ENCODE measurements around the gene CLEC14A. TPM values are rescaled to one million over a fixed set of nuclear protein-coding genes. Genes with fewer than 3 reads are reported as not detected.

Gene CLEC14A
- total RNA-seq, 2 donors from 2014 or later: not detected

- Mint-ChIP-seq H3K36me3 (ENCODE audit: insufficient read depth in 2 of 2) (no peaks in the 10 kb centered on the region), H3K4me1 (ENCODE audit: low read depth) (no peaks in the 10 kb centered on the region), H3K27ac (no peak overlapping the region), H3K4me3 (no peak overlapping the region), H3K9me3 (no peaks in the 10 kb centered on the region), H3K27me3 (ENCODE audit: low read depth) (peaks cover 7% of the 10 kb centered on the region)
- DNase-seq (no peak), ATAC-seq (replicated peaks in 1 of 2) (no peak)
Observed at GRCh38 chr14:38226366-38226765, 29.5 kb downstream of the CLEC14A start.

DNA sequence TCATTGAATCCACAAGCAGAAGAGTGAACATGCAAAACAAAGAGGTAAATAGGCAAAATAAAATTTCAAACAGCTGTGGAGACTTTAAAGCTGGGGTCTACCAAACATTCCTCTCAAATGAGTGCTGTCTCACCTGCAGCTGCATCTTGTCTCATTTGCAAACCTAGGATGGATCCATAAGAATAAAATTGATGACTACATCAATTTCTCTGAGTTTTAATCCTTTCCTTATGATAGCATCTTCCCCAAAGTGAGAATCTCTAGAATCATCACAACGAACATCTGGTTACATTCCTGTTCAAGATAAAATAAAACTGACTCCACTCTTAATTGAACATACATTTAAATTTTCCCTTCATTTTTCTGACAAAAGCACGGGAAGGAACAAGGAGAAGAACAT lies 29.9 kb downstream of the CLEC14A start:
- H3K36me3 Mint-ChIP-seq (ENCODE audit: insufficient read depth in 2 of 2): no peaks in the 10 kb centered on the region
- H3K27me3 Mint-ChIP-seq (ENCODE audit: low read depth): peaks cover 3% of the 10 kb centered on the region
- ATAC-seq (replicated peaks in 1 of 2): no peak
- DNase-seq: no peak
- no peak overlapping the region for H3K4me3 Mint-ChIP-seq
- no peak overlapping the region for H3K27ac Mint-ChIP-seq
- no peaks in the 10 kb centered on the region for H3K9me3 Mint-ChIP-seq
- H3K4me1 Mint-ChIP-seq (ENCODE audit: low read depth): no peaks in the 10 kb centered on the region

- H3K9me3 Mint-ChIP-seq: no peaks in the 10 kb centered on the region
Observed at GRCh38 chr14:38224338-38224737, 31.6 kb downstream of the CLEC14A start.

GRCh38 chr14:38221077-38221476 lies 34.8 kb downstream of the CLEC14A start:
- DNase-seq: no peak
- no peak overlapping the region for H3K4me3 Mint-ChIP-seq
- no peaks in the 10 kb centered on the region for H3K4me1 Mint-ChIP-seq (ENCODE audit: low read depth)
- ATAC-seq (replicated peaks in 1 of 2): no peak
- H3K36me3 Mint-ChIP-seq (ENCODE audit: insufficient read depth in 2 of 2): no peaks in the 10 kb centered on the region
- H3K27me3 Mint-ChIP-seq (ENCODE audit: low read depth): peaks cover 5% of the 10 kb centered on the region
- H3K27ac Mint-ChIP-seq: no peak overlapping the region
- no peaks in the 10 kb centered on the region for H3K9me3 Mint-ChIP-seq

More at GRCh38 chr14:38224338-38224737, 31.6 kb downstream of the CLEC14A start:
- H3K27me3 Mint-ChIP-seq (ENCODE audit: low read depth): no peaks in the 10 kb centered on the region
- H3K4me3 Mint-ChIP-seq: no peak overlapping the region
- no peak for ATAC-seq (replicated peaks in 1 of 2)
- no peak overlapping the region for H3K27ac Mint-ChIP-seq
- H3K36me3 Mint-ChIP-seq (ENCODE audit: insufficient read depth in 2 of 2): no peaks in the 10 kb centered on the region
- H3K4me1 Mint-ChIP-seq (ENCODE audit: low read depth): no peaks in the 10 kb centered on the region
- DNase-seq: no peak

GRCh38 chr14:38217553-38217952 lies 38.3 kb downstream of the CLEC14A start:
- Mint-ChIP-seq H3K27ac (no peak overlapping the region), H3K4me1 (ENCODE audit: low read depth) (no peaks in the 10 kb centered on the region), H3K4me3 (no peak overlapping the region), H3K27me3 (ENCODE audit: low read depth) (peaks cover 14% of the 10 kb centered on the region), H3K36me3 (ENCODE audit: insufficient read depth in 2 of 2) (no peaks in the 10 kb centered on the region), H3K9me3 (no peaks in the 10 kb centered on the region)
- ATAC-seq (replicated peaks in 1 of 2) (no peak), DNase-seq (no peak)

DNA sequence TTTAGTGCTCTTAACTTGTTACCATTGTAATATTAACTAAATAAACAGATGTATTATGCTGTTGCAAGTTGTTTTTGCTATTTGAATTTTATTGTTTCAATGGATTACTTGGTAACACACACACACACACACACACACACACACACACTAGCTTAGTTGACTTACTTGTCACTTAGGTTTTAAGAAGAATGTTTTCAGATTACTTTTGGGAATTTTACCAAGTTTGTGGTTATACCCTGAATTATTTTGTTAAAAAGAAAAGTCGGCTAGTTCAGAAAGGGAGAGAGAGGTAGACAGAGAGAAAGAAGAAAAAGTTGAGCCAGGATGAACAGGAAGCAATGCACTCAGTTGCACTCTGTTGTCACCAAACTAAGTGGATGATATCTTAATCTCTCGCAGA lies 42.9 kb downstream of the CLEC14A start:
- H3K4me1 Mint-ChIP-seq (ENCODE audit: low read depth): peaks cover 23% of the 10 kb centered on the region
- H3K36me3 Mint-ChIP-seq (ENCODE audit: insufficient read depth in 2 of 2): peaks cover 0 to 3% of the 10 kb centered on the region in 2 donors
- ATAC-seq (replicated peaks in 1 of 2) (no peak), DNase-seq (no peak)
- H3K9me3 Mint-ChIP-seq: no peaks in the 10 kb centered on the region
- no peak overlapping the region for H3K4me3 Mint-ChIP-seq
- peaks cover 53% of the 10 kb centered on the region for H3K27me3 Mint-ChIP-seq (ENCODE audit: low read depth)
- H3K27ac Mint-ChIP-seq: no peak overlapping the region

GRCh38 chr14:38212111-38212510 lies 43.8 kb downstream of the CLEC14A start:
- no peaks in the 10 kb centered on the region for H3K9me3 Mint-ChIP-seq
- no peak overlapping the region for H3K27ac Mint-ChIP-seq
- peaks cover 62% of the 10 kb centered on the region for H3K27me3 Mint-ChIP-seq (ENCODE audit: low read depth)
- H3K4me3 Mint-ChIP-seq: peak overlapping the region in 1 of 2 donors; percentile 2
- ATAC-seq (replicated peaks in 1 of 2) (no peak), DNase-seq (no peak)
- peaks cover 0 to 3% of the 10 kb centered on the region in 2 donors for H3K36me3 Mint-ChIP-seq (ENCODE audit: insufficient read depth in 2 of 2)
- peaks cover 31% of the 10 kb centered on the region for H3K4me1 Mint-ChIP-seq (ENCODE audit: low read depth)

GRCh38 chr14:38211255-38211735 lies 44.6 kb downstream of the CLEC14A start:
- DNase-seq: no peak
- Mint-ChIP-seq H3K9me3 (no peaks in the 10 kb centered on the region), H3K27me3 (ENCODE audit: low read depth) (peaks cover 64% of the 10 kb centered on the region), H3K36me3 (ENCODE audit: insufficient read depth in 2 of 2) (peaks cover 0 to 3% of the 10 kb centered on the region in 2 donors), H3K27ac (no peak overlapping the region), H3K4me1 (ENCODE audit: low read depth) (peaks cover 31% of the 10 kb centered on the region), H3K4me3 (peak overlapping the region; percentile 13 to 77)
- no peak for ATAC-seq (replicated peaks in 1 of 2)

GRCh38 chr14:38210587-38211216 lies 45.2 kb downstream of the CLEC14A start:
- Mint-ChIP-seq H3K4me1 (ENCODE audit: low read depth) (peaks cover 31% of the 10 kb centered on the region), H3K9me3 (peaks cover 0 to 2% of the 10 kb centered on the region in 2 donors), H3K4me3 (peak overlapping the region; percentile 53 to 77), H3K36me3 (ENCODE audit: insufficient read depth in 2 of 2) (peaks cover 0 to 3% of the 10 kb centered on the region in 2 donors), H3K27ac (no peak overlapping the region), H3K27me3 (ENCODE audit: low read depth) (peaks cover 68% of the 10 kb centered on the region)
- ATAC-seq (replicated peaks in 1 of 2) (no peak), DNase-seq (no peak)

DNA sequence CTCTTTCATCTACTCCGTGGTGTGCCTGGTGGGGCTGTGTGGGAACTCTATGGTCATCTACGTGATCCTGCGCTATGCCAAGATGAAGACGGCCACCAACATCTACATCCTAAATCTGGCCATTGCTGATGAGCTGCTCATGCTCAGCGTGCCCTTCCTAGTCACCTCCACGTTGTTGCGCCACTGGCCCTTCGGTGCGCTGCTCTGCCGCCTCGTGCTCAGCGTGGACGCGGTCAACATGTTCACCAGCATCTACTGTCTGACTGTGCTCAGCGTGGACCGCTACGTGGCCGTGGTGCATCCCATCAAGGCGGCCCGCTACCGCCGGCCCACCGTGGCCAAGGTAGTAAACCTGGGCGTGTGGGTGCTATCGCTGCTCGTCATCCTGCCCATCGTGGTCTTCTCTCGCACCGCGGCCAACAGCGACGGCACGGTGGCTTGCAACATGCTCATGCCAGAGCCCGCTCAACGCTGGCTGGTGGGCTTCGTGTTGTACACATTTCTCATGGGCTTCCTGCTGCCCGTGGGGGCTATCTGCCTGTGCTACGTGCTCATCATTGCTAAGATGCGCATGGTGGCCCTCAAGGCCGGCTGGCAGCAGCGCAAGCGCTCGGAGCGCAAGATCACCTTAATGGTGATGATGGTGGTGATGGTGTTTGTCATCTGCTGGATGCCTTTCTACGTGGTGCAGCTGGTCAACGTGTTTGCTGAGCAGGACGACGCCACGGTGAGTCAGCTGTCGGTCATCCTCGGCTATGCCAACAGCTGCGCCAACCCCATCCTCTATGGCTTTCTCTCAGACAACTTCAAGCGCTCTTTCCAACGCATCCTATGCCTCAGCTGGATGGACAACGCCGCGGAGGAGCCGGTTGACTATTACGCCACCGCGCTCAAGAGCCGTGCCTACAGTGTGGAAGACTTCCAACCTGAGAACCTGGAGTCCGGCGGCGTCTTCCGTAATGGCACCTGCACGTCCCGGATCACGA lies 46.0 kb downstream of the CLEC14A start:
- peak overlapping the region; percentile 53 to 77 for H3K4me3 Mint-ChIP-seq
- DNase-seq: peak in 1 of 2 donors; percentile 25
- H3K27ac Mint-ChIP-seq: no peak overlapping the region
- H3K4me1 Mint-ChIP-seq (ENCODE audit: low read depth): peaks cover 31% of the 10 kb centered on the region
- H3K27me3 Mint-ChIP-seq (ENCODE audit: low read depth): peaks cover 68% of the 10 kb centered on the region
- peaks cover 0 to 3% of the 10 kb centered on the region in 2 donors for H3K36me3 Mint-ChIP-seq (ENCODE audit: insufficient read depth in 2 of 2)
- peak in 1 of 2 donors; percentile 74 for ATAC-seq (replicated peaks in 1 of 2)
- peaks cover 0 to 2% of the 10 kb centered on the region in 2 donors for H3K9me3 Mint-ChIP-seq

GRCh38 chr14:38208618-38209562 lies 47.0 kb downstream of the CLEC14A start:
- H3K27me3 Mint-ChIP-seq (ENCODE audit: low read depth): peaks cover 68% of the 10 kb centered on the region
- peaks cover 0 to 2% of the 10 kb centered on the region in 2 donors for H3K9me3 Mint-ChIP-seq
- peak; percentile 24 to 25 for DNase-seq
- H3K4me3 Mint-ChIP-seq: peak overlapping the region; percentile 53 to 77
- H3K36me3 Mint-ChIP-seq (ENCODE audit: insufficient read depth in 2 of 2): peaks cover 0 to 3% of the 10 kb centered on the region in 2 donors
- H3K27ac Mint-ChIP-seq: no peak overlapping the region
- H3K4me1 Mint-ChIP-seq (ENCODE audit: low read depth): peaks cover 31% of the 10 kb centered on the region
- ATAC-seq (replicated peaks in 1 of 2): peak; percentile 65 to 71
